ENCODE results near the gene TIMM17B. TPM values are rescaled to one million over a fixed set of nuclear protein-coding genes. Genes with fewer than 3 reads are reported as not detected.

The TIMM17B gene
- total RNA-seq, 2 donors from 2014 or later: 44.6 to 46.7 TPM

DNA sequence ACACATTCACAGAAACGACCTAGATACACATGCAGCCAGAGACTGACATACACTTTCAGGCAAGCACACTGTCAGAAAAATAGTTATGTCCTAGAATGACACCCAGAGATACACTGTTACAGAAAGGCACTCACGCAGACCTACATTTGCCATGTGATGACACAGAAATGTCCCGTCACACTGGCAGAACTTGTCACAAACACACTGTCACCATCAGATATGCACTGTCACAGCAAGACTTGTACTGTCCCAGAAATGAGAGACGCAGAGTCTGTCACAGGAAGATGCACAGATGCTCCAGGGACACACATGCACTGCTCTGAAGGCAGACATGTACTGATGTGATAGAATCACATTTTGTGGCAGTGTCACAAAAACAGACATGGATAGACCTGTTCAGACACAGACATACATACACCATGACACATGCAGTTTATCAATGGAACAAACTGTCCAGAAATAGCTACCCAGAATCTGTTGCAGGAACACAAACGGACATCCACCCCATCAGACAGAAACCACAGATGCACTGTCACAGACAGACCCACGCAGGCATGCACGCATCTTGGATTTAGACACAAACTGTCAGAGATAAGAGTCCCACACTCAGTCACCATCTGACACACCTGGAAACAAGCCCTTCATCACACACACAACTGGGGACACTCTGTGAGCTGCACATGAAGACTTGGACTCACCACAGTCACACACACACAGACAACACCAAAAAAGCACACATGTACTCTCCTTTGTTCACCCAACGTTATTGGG is 22.6 kb upstream of the TIMM17B start:
- intact Hi-C loops (cut with DNase I, micrococcal nuclease): no loop called here
- no peak for ATAC-seq
- DNase-seq: no peak

DNA sequence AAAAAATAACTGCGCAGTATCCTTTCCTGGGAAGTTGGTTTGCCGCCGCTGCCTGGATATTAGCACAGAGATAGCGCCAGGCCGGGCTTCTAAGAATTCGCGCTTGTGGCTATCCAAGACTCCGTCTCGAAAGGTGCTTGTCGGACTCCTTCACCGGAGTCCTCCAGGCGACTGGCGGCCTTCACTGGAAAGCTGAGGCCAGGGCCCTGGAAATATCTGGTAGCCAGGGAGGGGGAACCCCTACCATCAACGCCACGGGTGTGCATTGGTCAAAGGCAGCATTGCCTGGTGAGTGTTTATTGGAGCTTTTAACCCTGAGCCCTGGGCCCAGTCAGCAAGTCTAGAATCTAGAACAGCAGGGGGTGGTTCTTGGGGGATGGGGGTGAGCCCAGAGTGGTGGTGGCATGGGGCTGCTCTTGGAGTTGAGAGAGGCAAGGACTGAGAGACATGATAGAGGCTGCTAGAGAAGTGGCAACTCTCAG is 21.8 kb upstream of the TIMM17B start:
- intact Hi-C loops (cut with DNase I, micrococcal nuclease): no loop called here

DNA sequence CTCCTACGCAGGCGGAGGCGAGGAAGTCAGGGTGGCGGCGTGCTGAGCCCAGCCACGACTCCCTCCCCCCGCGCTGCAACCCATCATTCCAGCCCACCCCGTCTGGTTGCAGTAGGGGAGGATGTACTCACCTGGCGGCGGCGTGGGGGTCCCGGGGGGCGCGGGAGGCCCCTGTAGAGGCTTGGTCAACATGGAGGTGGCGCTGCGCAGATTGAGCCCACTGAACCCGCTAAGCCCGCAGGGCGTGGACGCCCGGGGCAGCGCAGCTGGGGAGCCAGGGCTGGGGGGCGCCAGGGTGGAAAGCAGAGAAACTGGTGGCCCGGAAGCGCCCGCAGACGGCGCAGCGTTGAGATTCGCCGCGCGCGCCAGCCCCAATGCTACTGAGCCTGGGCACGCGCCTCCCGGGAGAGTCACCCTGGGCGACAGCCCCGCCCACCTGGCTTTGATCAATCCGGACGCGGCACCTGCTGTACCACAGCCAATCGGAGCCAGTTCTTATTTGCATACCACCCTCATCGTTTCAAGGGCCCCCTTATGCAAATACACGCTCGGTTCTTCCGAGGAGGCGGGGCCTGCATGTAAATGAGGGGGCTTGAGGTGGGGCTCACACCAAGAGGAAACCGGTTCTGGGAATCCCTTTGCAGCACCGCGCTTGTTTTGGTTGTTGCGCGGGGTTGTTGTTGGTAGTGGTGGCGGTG is 21.2 kb upstream of the TIMM17B start, which contains the start of gene PIM2:
PIM2 (minus strand) TSS at position 382 of the 698 bp plus-strand sequence; CDS start at position 192, 190 bp downstream.
- peak; percentile 85 for ATAC-seq
- peak; percentile 93 to 94 for DNase-seq
- intact Hi-C loops (cut with DNase I, micrococcal nuclease): no loop called here

More for the DNA sequence above, 21.8 kb upstream of the TIMM17B start:
- ATAC-seq (peak; percentile 8), DNase-seq (peak in 1 of 2 donors; percentile 40)

DNA sequence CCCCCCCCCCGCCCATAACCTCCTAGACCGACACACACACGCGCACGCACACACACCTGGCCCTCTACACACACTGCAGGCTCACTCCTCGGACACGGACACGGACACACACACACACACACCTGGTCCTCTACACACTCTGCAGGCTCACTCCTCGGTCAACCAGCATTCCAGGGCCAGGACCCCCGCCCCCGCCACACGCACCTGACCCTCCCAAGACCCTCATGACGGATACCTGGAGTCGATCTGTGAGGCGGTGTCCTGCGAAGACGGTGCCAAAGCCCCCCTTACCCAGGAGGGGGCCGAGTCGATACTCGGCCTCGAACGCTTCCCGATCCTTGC is 20.7 kb upstream of the TIMM17B start:
- no peak for DNase-seq
- intact Hi-C loops (cut with DNase I, micrococcal nuclease): no loop called here
- no peak for ATAC-seq

DNA sequence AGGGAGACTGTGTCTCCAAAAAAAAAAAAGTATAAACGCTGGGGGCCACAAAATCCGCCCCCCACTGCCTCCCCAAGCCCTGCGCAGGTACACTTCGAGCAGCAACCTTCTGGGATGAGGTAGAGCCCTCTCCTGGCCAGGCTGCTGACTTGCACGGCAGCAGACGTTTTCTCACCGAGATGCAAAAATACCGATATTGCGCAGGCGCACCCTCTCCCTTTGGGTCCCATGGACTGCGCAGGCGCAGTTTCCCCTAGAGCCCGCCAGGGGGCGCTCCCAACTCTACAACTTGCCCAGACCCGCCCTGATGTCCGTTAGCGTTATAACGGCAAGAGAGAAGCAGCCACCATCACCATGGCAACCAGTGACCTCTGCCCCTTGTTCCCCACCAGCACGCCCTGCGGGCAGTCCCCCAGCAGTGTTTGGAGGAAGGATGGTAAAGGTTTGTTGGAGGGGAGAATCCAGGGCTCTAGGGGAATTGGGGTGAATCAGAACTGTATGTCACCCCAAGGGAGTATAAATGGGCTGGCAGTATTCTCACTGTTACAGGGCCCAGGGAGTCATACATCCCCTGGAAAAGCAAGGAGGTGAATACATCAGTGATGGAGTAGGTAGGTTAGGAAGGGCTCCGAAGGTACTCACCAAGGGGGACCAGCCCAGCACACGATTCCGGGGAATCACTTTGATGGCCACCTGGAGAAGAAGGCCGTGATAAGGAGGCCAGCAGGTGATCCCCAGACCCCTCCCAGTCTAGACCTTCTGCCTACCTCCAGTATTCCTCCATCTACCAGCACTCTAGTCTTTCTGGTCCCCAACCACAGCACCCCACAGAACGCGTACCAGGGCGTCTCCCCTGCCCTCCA is 19.8 kb upstream of the TIMM17B start:
- DNase-seq: peak; percentile 88 to 90
- intact Hi-C loops (cut with DNase I, micrococcal nuclease): no loop called here

DNA sequence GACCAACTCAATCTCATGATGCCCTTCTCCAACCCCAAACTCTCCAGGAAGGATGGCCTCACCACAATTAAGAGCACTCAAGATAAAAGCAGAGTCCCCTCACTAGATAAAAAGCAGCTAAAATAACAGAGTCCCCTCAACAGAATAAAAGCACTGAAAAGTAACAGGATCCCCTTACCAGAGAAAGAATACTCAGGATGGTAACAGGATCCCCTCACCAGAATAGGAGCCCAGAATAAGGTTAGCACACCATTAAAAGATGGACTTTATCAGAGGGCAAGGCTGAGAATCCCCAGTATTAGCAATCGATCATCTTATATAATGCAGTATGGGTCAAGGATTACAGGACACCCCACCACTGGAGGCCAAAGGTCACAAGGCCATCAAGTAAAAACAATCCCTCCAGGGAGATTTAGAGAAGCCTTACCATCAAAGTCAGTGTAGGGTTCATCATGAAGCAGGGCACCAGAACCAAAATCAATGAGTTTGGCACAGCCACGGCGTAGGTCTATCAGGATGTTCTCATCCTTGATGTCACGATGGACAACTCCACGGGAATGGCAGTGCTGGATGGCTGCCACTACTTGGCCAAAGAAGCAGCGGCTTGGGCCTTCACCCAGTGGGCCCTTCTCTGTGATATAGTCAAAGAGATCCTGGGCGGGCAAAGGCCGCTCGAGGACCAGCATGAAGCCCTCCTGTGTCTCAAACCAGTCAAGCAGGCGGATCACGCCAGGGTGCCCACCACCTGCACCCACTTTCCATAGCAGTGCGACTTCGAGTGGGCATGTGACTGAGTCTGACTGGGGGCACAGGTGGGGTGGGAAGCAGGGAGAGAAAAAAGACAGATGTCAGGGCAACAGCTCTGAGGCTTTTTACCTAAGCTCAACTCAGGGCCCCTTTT is 17.3 kb upstream of the TIMM17B start:
- no peak for DNase-seq
- intact Hi-C loops (cut with DNase I, micrococcal nuclease): no loop called here
- no peak for ATAC-seq

More for the DNA sequence above, 19.8 kb upstream of the TIMM17B start:
- ATAC-seq: peak; percentile 67

DNA sequence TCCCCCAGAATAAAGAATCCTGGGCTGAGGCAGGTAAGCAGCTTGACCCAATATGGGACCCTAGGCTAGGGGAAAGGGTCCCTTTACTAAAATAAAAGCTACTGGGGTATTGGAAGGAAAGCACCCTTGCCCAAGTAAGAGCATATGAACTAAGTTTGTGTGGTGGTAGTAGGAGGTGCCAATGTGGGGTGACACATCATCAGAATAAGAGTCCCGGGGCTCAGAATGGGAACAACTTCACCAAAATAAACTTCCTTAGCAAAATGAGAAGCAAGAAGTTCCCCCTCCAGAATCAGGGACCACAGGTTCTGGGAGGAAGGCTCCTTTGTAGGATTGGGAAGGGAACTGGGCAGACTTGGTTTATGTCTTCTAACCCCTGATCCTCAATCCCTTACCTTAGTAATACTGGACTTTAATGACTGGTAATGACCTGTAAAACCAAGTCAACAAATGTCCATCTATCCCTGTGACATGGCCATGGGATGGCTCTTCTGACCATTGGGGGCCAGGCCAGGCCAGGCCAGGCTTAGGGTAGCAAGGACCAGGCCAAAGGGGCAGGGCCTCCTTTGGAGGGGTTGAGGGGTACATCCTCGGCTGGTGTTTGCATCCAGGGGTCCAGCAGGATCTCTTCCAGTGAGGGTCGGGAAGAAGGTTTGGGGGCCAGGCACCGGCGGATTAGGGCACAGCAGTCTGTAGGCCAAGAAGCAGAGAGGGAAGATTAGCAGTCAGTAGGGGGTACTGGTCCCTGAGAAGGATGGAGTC is 16.2 kb upstream of the TIMM17B start:
- DNase-seq: no peak
- intact Hi-C loops (cut with DNase I, micrococcal nuclease): no loop called here
- ATAC-seq: no peak

DNA sequence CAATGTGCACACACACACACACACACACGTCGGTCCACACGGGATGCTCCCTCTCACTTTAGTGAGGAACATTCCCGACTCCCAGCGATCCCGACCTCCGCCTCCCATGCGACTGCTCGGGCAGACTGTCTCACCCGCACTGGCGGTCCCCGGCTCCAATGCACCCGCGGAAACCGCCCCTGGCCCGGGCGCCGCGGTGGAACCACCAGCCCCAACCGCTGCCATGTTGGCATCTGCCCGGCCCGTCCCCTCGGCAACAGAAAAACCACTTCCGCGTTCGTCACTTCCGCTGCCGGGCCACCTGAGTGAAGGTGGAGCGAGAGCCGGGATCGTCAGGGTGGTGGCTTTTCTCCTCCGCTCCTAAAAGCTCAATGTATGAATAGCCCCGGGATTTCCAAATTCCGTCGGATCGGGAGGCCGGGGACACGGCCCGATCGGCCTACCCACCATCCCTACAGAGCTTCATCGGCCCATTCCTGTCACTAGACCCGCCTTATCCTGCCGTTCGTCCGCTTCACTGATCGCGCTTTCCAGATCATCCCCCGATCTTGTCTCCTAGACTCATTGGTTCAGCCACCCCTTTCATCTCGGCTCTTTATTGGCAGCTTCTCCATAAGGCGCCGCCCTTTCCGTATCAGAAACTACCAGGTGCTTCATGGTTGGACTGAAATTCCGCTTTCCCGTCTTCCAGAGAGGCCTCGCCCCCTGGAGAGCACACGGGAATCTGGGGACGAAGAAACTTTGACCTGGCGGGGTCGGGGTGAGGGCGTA is 14.0 kb upstream of the TIMM17B start, which contains the start of gene SLC35A2:
SLC35A2 (minus strand) TSS at position 235 of the 771 bp plus-strand sequence; CDS start at position 225, 10 bp downstream.
- intact Hi-C loops (cut with DNase I, micrococcal nuclease): no loop called here
- DNase-seq: peak; percentile 81 to 86
- ATAC-seq: peak; percentile 85

DNA sequence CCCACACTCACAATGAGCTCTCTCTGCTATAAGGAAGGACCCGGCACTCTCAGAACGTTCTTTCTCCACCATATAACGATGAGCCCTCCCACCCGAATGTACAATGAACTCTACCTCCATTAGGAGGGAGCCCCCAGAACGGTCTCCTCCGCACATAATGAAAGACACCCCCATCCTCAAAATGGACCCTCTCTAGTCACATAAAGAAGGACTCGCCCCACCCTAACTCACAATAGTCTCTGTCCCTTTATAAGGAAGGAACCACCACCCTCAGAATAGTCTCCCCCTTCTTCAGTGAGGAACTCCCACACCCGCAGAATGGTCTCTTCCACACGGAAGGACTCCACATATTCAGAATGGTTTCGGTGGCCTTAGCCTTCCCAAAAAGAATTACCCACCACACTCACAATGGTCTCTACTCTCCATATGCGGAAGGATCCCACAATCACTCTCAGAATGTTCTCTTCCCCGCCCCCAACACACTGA is 13.4 kb upstream of the TIMM17B start:
- ATAC-seq (peak; percentile 15), DNase-seq (no peak)
- intact Hi-C loops (cut with DNase I, micrococcal nuclease): no loop called here

DNA sequence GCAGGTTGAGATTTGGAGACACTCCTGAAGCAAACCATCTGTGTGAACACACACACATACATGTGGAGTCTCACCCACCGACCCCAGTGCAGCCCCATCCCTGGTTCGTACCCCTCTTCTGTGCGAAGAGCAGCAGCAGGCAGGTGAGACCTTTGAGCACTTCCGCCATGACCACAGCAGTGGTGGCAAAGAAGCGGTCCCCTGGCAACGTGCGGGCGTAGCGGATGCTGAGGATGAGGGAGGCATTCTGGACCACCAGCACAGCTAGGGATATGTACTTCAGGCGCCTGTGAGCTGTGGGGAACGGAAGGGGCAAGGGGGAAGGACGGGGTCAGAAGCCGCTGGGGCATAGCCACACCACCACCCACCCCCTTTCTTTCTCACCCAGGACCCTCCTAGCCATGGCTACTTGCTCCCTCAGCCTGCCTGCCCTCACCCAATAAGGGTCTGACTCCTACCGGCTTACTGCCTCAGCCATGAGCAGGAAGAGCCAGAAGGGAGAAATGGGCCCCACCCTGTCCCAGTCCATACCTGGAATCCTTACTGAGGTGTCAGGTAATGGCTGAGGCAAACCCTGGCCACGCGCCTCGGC is 12.2 kb upstream of the TIMM17B start:
- ATAC-seq (no peak), DNase-seq (no peak)
- intact Hi-C loops (cut with DNase I, micrococcal nuclease): no loop called here

DNA sequence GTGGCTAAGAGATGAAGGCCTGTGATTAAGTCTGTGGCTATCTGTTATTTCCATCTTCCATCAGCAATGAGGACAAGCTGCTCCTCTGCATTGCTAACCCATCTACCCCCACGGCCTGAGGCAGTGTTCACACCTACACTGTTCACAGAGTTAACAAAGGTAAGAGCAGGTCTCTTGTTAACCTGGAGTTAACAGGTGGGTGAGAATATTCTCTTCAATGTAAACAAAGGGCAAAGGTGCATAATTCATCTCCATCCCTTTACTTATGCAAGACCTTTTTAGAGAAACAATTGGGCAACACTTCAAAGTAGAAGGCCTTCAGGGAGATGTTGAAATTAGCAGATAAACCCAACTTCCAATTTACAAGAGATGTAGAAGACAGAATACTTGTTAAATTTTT is 11.0 kb upstream of the TIMM17B start:
- intact Hi-C loops (cut with DNase I, micrococcal nuclease): no loop called here
- ATAC-seq (no peak), DNase-seq (no peak)

DNA sequence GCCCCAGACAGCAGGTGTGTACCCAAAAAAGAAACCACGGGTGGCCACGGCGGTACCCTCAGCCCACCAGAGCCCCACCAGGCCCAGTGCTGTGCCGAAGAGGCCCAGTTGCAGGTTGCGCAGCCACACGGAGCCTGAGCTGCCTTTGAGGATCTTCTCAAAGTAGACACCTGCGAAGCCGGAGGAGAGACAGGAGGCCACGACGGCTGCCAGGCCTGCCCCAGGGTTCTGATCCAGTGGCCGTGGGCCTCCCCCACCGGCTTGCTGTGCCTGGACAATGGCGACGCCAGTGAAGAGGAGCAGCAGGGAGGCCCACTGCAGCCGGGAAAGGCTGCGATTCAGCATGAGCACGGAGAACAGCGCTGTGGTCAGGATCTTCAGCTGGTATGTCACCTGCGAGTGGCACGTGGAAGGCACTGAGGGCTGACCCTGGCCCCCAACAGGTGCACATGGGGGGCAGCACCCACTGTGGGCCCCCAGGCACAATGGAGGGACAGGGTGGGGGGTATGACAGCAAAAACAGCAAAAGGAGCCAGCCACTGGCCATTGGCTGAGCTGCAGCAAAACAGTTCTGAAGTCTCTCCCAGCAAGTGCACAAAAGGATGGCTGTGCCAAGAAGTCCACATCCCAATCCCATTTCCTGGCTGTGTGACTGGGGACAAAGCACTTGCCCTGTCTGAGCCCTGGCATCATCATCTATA is 7.7 kb upstream of the TIMM17B start:
- DNase-seq (no peak), ATAC-seq (no peak)
- intact Hi-C loops (cut with DNase I, micrococcal nuclease): no loop called here

DNA sequence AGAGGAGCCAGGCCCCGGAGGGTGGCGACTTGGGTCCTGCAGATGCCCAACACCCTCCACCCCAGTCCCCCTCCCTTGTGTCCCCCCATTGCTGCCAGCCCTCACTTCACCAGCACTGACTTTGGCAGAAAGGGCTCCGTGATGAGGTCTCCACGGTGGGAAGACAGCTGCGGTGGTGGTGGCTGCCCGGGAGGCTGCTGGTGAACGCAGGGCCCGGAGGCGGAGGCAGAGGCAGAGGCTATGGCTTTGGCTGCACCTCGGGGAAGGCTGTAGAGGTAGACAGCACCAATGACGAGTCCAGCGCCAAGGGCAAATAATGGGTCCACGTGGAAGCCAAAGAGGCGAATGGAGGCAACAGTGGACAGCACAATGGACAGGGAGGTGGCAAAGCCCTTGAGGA is 7.1 kb upstream of the TIMM17B start:
- DNase-seq (no peak), ATAC-seq (no peak)
- intact Hi-C loops (cut with DNase I, micrococcal nuclease): no loop called here

DNA sequence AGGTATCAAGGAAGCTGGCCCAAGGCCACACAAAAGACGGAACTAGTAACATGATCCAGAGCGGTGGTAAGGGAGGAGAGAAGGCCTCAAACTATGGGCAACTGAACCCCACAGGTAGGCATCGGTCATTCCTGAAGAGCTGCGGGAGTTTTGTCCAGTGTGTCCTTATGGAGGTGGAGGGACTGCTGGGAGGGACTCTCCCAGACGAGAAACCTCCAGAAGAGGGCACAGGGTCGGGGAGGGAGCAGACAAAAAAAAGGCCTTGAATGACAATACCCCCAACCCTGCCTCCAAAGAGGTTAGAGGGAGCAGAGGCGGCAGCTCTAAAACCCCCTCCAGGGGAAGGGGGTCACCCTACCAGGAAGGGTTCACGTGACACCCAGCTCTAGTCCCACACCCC is 6.6 kb upstream of the TIMM17B start:
- no peak for ATAC-seq
- intact Hi-C loops (cut with DNase I, micrococcal nuclease): no loop called here
- DNase-seq: no peak

DNA sequence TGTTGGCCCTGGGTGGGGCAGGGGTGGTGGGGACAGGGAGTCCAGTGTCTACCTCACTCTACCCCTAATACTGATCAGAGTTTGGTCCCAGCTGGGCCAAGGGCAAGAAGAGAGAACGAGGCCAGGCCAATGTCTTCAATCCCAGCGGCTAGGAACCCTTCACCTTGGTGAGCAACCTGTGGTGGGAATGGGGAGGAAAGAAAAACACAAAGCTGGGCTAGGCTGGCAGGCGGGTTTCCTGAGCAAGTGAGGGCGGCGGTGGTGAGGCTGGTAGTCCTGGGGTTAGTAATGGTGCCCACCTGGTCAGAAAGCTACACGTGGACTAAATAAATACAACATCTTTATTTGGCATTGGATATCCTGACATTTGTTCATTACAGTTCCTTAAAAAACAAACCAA is 5.7 kb upstream of the TIMM17B start:
- ATAC-seq (no peak), DNase-seq (no peak)

DNA sequence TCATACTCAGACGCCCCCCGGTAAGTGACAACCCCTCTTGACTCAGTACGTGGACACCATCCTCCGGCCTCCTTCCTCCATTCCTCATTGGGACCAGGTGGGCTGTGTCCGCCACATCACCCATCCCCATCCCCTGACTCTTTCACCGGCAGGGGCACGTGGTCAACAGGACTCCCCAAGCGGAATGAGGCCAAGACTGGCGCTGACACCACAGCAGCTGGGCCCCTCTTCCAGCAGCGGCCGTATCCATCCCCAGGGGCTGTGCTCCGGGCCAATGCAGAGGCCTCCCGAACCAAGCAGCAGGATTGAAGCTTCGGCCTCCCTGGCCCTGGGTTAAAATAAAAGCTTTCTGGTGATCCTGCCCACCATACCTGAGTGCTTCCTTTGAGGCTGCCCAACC is 5.2 kb upstream of the TIMM17B start:
- intact Hi-C loops (cut with DNase I, micrococcal nuclease): no loop called here
- DNase-seq (no peak), ATAC-seq (no peak)

More for the DNA sequence above, 5.7 kb upstream of the TIMM17B start:
- intact Hi-C loops (cut with DNase I, micrococcal nuclease): no loop called here
